Measurements from ENCODE around the gene KCTD12.
A peak's percentile ranks its signal among the peaks of the same experiment; 100 is the strongest.

Gene KCTD12

DNA sequence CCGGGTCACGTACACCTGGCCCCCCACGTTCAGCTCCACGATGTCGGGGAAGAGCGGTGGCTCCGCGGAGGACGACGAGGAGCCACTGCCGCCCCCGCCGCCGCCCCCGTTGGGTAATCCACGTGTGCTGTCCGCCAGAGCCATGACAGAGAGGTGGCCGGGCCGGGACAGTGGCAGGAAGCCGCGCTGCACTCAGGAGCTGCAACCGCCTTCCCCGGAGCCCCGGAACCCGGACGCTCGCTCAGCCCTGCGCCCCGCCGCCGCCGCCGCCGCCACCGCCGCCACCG is 257 bp downstream of the KCTD12 start:
- peak in 1 of 2 experiments; percentile 66 for DNase-seq

DNA sequence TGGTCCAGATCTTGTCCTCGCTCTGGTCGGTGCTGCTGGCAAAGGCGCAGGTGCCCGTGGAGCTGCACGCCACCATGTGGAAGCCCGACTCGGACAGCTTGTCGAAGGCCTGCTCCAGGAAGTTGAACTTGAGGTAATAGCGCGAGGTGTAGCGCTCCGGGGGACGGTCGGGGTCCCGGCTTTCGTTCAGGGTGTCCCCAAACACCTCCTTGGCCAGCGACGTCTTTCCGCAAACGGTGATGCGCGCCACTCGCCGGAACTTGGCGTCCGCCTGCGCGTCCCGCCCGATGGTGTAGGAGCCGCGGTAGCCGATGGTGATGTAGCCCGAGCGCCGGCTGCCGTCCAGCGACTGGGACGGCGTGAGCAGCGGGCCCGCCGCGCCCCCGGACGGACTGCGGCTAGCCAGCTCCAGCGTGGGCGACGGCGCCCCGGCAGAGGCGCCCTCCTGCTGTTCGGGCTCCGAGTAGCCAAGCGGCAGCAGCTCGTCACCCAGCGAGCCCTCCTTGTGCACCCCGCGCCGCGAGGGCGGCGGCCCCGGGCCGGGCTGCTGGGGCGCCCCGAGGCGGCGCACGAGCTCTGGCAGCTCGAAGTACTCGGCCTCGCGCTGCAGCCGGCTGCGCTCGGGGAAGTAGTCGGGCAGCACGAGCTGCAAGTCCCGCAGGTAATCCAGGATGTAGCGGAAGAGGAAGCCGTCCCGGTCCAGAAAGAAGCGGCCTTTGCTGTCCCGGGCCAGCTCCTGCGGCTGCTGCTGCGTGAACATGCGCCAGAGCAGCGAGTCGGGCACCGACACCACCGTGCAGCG is 801 bp downstream of the KCTD12 start:
- peak; percentile 44 to 50 for DNase-seq

DNA sequence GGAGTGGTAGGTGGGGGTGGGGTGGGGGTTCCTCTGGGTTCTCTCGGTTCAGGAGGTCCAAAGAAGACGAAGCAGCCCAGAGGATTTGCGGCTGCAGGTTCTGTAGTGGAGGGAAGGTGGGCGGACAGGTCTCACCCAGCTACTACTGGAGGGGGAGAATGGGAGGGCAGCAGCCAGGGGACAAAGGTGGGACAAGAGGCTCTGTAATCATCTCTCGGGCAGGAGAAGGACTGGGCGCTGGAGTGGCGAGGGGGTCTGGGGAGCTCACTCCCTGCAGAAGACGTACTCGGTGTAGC is 1.4 kb downstream of the KCTD12 start:
- DNase-seq: no peak

- no peak for DNase-seq
Measured at GRCh38 chr13:76884186-76884906, 1.9 kb downstream of the KCTD12 start.

DNA sequence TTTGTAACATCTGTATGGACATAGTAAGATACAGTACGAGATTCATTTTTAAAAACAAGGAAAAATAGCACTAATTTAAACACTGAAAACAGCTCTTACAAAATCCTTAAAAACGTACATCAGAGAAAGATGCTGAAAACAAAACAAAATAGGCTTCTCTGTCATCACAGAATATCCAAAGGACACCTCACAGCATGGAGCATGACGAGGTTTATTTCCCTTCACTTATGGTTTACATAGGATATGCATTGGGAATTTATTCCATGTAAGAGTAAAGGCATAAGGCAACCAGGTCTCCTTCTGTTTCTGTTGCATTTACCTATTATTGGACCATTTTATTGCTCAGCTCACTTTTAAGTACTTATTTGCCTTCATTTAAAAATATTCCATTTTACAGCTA is 3.0 kb downstream of the KCTD12 start:
- DNase-seq: no peak

DNA sequence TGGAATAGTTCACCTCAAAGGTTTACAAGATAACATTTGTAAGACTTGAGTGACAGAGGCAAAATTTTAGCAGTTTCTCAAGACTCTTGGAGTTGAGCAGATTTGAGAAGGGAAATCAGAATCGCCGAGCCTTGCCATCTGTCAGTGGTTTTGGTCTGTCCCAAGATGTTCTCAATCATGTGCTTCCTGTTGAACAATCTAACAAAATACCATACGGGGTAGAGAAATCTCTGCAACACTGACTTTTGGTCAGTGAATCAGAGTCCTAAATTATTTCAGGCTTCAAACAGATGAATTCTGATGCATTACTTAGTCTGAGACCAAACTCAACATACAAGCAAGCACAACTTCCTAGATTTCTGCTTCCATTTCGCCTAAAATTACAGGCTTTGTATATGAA is 3.8 kb downstream of the KCTD12 start:
- DNase-seq: no peak

DNA sequence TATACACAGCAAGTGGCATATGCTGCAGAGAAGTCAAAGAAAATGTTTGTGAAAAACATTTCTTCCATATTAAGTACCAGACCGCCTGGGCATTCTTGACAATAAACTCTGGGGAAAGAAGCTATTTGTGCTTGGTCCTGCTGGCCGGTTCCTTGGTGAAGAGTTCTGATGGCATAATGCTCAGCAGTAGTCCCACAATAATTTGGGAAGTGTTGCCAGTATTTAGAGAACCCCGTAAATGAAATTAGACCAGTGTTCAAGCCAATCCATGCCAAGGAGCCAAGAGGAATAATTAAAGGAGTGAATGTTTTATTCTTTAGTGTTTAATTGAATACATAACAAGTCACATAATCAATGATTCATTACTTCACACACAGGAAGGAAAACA is 6.3 kb downstream of the KCTD12 start:
- DNase-seq: no peak

- peak; percentile 44 to 75 for DNase-seq
Measured at GRCh38 chr13:76879203-76879882, 6.9 kb downstream of the KCTD12 start.

DNA sequence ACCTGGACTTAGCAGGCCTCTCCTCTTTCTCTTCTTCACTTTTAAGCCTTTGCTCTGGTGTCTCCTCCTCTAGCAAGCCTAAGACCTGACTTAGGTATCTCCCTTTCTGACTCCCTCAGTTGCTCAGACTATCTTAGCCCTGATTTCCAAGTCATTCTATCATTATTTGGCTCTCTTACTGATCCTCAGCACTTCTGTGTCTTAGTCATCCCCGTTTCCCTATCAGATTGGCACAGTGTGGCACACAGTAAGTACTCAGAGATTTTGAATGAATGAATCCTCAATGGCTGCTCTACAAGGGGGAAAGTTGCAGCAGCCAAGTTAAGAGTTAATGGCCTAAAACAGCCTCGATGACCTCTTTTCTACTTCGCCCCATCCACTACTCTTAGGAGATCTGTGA is 8.2 kb downstream of the KCTD12 start:
- no peak for DNase-seq

DNA sequence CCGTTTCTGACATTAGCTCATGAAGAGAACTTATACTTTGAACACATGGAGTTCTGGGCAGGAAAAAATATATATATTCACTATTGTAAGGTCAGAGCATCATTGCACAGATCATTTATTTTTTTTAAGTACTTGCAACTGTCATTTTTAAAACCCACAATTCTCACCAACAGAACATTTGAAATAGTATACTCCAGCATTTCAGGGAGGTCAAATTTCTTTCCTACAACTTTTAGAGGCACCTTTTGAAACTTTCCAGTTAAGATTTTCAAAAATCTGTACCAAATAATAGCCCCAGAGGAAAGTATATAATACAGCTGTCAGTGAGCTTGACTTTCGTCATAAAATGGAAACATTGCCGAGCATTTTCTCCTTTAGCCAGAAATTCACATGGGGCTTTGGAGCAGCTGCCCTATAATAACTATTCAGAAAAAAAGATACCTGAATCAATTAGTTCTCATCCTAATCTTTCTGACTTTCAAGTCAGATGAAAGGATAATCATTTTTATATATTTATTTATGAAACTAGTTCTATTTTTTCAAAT is 10.9 kb downstream of the KCTD12 start:
- DNase-seq: no peak

DNA sequence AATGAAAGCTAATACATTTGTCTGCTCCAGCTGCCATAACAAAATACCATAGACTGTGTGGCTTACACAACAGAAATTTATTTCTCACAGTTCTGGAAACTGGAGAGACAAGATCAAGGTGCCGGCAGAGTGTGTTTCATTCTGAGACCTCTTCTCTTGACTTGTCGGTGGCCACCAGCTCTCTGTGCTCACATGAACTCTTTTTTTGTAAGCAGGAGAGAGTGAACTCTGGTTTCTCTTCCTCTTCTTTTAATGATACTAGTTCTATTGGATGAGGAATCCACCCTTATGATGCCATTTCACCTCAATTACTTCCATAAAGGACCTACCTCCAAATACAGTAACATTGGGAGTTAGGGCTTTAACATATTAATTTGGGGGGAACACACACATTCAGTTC is 11.7 kb downstream of the KCTD12 start:
- no peak for DNase-seq

DNA sequence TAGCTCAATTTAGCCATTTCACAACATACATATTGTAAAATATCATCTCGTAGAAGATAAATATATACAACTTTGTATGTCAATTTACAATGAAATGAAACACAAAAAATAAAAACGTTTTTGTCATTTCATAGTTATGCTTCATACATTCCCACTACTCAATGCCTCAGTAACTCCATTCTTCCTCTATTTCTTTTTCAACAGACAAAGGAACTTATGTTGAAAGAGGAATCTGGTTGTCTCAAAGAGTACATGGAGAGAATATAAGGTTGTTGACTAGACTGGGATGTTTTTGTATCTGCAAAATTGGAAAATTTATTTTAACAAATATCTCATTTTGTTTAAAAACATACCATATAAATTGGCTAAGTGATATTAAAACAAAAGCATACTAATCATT is 12.8 kb downstream of the KCTD12 start:
- no peak for DNase-seq

GRCh38 chr13:76872675-76873074 is 13.5 kb downstream of the KCTD12 start:
- no peak for DNase-seq

GRCh38 chr13:76871432-76871831 is 14.8 kb downstream of the KCTD12 start:
- no peak for DNase-seq

DNA sequence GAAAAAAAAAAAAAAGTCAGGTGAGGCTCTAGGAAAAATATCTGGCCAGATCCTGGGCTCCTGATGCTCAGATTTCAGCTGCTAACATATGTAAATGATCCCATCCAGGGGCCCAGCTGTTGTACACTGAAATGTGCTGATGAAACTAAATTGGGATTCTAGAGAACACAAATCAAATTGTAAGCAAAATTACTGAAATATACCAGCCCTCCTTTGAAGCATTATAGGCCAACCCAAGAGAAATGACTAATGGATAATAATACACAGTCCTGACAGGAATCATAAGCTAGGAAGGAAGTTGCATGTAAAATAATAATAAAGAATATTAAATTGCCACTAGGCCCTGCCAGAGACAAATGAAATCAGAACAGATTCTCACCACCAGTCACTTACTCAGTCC is 17.8 kb downstream of the KCTD12 start:
- DNase-seq: no peak

- DNase-seq: no peak
Measured at GRCh38 chr13:76865996-76866503, 20.2 kb downstream of the KCTD12 start.

DNA sequence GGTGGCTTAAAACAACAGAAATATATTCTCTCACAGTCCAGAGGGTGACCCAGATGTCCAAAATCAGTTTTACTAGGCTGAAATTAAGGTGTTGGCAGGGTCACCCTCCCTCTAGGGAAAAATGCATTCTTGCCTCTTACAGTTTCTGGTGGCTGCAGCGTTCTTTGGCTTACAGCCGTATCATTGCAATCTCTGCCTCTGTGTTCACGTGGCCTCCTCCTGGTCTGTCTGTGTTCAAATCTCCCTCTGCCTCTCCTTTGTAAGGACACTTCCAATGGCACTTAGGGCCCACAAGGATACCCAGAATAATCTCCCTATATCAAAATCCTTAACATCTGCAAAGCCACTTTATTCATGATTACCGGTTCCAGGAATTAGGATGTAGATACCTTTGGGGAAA is 21.1 kb downstream of the KCTD12 start:
- no peak for DNase-seq

GRCh38 chr13:76864259-76864658 is 21.9 kb downstream of the KCTD12 start:
- DNase-seq: no peak

- DNase-seq: no peak
Measured at GRCh38 chr13:76863022-76863421, 23.2 kb downstream of the KCTD12 start.

DNA sequence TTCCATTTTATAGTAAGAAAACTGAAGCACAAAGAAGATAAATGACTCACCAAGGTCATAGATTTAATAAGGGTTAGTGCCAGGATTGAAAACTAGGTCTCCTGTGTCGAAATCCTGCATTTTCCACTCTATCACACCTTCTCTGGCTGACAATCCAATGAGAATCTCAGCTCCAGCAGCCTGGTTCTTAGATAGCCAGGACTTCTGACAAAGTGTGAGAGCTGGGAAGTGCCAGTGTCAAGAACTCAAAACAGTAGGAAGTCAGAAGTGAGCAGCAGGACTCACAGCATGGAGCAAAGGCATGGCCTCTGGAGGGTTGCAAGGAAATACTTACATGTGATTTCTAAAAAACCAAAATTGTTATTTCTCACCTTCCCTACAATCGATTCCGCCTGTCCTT is 24.3 kb downstream of the KCTD12 start:
- no peak for DNase-seq

DNA sequence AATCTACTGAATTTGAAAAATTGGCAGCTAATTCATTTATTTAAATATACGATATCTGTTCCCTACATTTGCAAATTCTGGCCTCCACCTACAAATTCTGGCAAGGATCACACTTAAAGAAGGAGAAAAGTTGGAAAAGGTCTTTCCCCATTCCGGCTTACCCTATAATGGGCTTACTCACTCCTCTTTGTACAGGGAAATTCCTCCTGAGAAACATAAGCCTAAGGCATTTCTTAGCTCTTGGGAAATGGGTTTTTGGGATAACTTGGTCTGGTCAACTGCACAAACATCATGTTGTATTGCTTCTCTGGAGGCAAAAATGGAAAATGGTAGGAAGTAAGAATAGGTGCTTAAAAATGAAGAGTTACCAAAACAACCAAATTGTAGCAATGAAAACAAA is 25.5 kb downstream of the KCTD12 start:
- no peak for DNase-seq

GRCh38 chr13:76854894-76855293 is 31.3 kb downstream of the KCTD12 start:
- DNase-seq: no peak

GRCh38 chr13:76853921-76854608 is 32.1 kb downstream of the KCTD12 start:
- DNase-seq: no peak
